ENCODE measurements around the gene SPRY1. TPM values are rescaled to one million over a fixed set of nuclear protein-coding genes. Genes with fewer than 3 reads are reported as not detected.

SPRY1 gene
- total and polyA plus RNA-seq, 11 donors = 17.0 to 104 (median 39.1) TPM

GRCh38 chr4:123352240-123352945 lies 44.2 kb upstream of the SPRY1 start:
- Histone ChIP-seq H3K27ac (peak overlapping the region; percentile 16 to 81 (median 68)), H3K9me3 (no peaks in the 10 kb centered on the region), H3K4me1 (peaks cover 0 to 25% (median 15%) of the 10 kb centered on the region in 12 donors), H3K27me3 (no peaks in the 10 kb centered on the region), H3K36me3 (no peaks in the 10 kb centered on the region), H3K4me3 (no peak overlapping the region)
- intact Hi-C loops (cut with DNase I) = loop anchor here in 2 of 10 donors (5.0 kb wide), 2 partner anchors 35 to 45 kb away; partner anchors contain the start of gene SPRY1 (in 1 of the 2)
- 50 to 61% (median 58%) methylated on average over 6 of the region's 6 CpGs for WGBS, 4 donors
- ATAC-seq (peak; percentile 10 to 68 (median 34)), DNase-seq (no peak)
- TF ChIP-seq, protein P1, sequence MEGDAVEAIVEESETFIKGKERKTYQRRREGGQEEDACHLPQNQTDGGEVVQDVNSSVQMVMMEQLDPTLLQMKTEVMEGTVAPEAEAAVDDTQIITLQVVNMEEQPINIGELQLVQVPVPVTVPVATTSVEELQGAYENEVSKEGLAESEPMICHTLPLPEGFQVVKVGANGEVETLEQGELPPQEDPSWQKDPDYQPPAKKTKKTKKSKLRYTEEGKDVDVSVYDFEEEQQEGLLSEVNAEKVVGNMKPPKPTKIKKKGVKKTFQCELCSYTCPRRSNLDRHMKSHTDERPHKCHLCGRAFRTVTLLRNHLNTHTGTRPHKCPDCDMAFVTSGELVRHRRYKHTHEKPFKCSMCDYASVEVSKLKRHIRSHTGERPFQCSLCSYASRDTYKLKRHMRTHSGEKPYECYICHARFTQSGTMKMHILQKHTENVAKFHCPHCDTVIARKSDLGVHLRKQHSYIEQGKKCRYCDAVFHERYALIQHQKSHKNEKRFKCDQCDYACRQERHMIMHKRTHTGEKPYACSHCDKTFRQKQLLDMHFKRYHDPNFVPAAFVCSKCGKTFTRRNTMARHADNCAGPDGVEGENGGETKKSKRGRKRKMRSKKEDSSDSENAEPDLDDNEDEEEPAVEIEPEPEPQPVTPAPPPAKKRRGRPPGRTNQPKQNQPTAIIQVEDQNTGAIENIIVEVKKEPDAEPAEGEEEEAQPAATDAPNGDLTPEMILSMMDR (IDR thresholded peaks at IDR 0.05) = no peak

DNA sequence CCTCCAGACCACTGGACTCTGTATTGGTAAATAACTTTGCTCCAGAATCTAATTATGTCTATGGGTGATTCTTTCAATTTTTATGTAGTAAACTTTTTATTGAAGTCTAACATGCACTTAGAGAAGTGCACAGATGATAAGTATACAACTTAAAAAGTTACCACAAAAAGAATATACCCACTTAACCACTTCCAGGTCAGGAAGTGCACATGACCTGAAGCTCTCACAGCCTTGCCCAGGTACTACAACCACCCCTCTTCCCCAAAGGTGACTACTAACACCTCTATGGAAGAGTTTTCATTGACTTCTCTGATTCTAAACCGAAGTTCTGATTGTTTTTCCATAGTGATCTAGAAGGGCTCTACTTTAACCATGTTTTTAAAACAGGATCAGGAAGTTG lies 43.6 kb upstream of the SPRY1 start:
- TF ChIP-seq, protein P1 (IDR thresholded peaks at IDR 0.05) = no peak
- no peak for TF ChIP-seq POLR2A (IDR thresholded peaks at IDR 0.05)
- H3K9me3 ChIP-seq = no peaks in the 10 kb centered on the region
- H3K4me3 ChIP-seq = no peak overlapping the region
- peaks cover 0 to 25% (median 15%) of the 10 kb centered on the region in 12 donors for H3K4me1 ChIP-seq
- 57 to 77% (median 66%) methylated on average over 1 of the region's 1 CpG for WGBS, 4 donors
- intact Hi-C loops (cut with DNase I) = loop anchor here in 2 of 10 donors (5.0 kb wide), 2 partner anchors 34 to 44 kb away; partner anchors contain the start of gene SPRY1 (in 1 of the 2)
- DNase-seq (no peak), ATAC-seq (no peak)
- no peaks in the 10 kb centered on the region for H3K27me3 ChIP-seq
- peak overlapping the region; percentile 16 to 81 (median 68) for H3K27ac ChIP-seq
- H3K36me3 ChIP-seq = no peaks in the 10 kb centered on the region

DNA sequence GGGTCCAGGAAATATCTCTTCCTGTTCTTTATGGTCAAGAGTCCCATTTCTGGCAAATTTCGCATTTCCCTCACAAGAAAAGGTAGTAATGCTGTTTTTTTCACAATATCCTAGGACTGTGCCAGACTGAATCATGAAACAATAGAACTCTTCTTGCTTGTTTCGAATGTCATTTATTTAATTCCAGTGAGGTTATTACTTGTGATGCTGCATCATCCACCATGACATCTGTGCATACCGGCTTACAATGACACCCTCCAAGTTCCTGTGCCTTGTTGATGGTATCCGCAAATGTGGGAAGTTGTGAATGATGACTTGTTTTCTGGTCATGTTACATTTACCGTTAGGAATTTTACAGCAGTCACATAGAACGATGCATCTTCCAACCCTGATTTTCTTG lies 42.9 kb upstream of the SPRY1 start:
- WGBS, 4 donors = 70 to 80% (median 76%) methylated on average over 6 of the region's 6 CpGs
- peak overlapping the region in 11 of 12 donors; percentile 16 to 81 (median 65) for H3K27ac ChIP-seq
- DNase-seq (no peak), ATAC-seq (peak in 1 of 4 donors; percentile 49)
- no peaks in the 10 kb centered on the region for H3K27me3 ChIP-seq
- no peak overlapping the region for H3K4me3 ChIP-seq
- no peaks in the 10 kb centered on the region for H3K36me3 ChIP-seq
- H3K9me3 ChIP-seq = no peaks in the 10 kb centered on the region
- intact Hi-C loops (cut with DNase I) = loop anchor here in 2 of 10 donors (5.0 kb wide), 2 partner anchors 34 to 44 kb away; partner anchors contain the start of gene SPRY1 (in 1 of the 2)
- peaks cover 0 to 25% (median 15%) of the 10 kb centered on the region in 12 donors for H3K4me1 ChIP-seq
- no peak for TF ChIP-seq POLR2A (IDR thresholded peaks at IDR 0.05)
- TF ChIP-seq, protein P1 (IDR thresholded peaks at IDR 0.05) = no peak

DNA sequence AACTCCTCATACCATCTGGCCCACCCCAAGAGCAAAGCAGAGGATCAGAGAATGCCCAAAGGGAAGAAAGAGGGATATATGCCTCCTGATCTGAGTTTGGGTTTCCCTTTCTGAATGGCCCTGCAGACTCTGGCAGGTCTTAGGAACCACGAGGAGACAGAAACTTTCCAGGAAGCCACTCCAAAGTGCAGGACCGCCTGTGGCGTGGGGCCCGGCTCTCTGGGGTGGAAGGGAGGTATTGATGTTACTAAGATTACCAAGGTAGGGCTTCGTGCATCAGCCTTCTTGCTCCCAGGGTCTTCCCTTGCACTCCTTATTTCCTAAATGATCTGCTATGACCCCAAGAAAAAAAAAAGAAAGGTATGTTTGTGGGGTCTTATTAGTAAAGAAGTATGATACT lies 41.9 kb upstream of the SPRY1 start:
- H3K36me3 ChIP-seq = no peaks in the 10 kb centered on the region
- peaks cover 0 to 26% (median 15%) of the 10 kb centered on the region in 12 donors for H3K4me1 ChIP-seq
- intact Hi-C loops (cut with DNase I) = loop anchor here in 2 of 10 donors (5.0 kb wide), 2 partner anchors 33 to 43 kb away; partner anchors contain the start of gene SPRY1 (in 1 of the 2)
- ATAC-seq (no peak), DNase-seq (no peak)
- TF ChIP-seq, protein P1 (IDR thresholded peaks at IDR 0.05) = no peak
- TF ChIP-seq POLR2A (IDR thresholded peaks at IDR 0.05) = no peak
- peak overlapping the region in 3 of 12 donors; percentile 18 to 79 (median 73) for H3K27ac ChIP-seq
- WGBS, 4 donors = 72 to 82% (median 75%) methylated on average over 5 of the region's 5 CpGs
- no peaks in the 10 kb centered on the region for H3K9me3 ChIP-seq
- no peaks in the 10 kb centered on the region for H3K27me3 ChIP-seq
- H3K4me3 ChIP-seq = no peak overlapping the region
